ENCODE data around the gene PLEKHA4.
"Not testable (repeated sequence)": the region's sequence is repeated elsewhere in the genome, so short reads cannot be mapped to it uniquely, and the experiment has no call there.

Gene PLEKHA4

DNA sequence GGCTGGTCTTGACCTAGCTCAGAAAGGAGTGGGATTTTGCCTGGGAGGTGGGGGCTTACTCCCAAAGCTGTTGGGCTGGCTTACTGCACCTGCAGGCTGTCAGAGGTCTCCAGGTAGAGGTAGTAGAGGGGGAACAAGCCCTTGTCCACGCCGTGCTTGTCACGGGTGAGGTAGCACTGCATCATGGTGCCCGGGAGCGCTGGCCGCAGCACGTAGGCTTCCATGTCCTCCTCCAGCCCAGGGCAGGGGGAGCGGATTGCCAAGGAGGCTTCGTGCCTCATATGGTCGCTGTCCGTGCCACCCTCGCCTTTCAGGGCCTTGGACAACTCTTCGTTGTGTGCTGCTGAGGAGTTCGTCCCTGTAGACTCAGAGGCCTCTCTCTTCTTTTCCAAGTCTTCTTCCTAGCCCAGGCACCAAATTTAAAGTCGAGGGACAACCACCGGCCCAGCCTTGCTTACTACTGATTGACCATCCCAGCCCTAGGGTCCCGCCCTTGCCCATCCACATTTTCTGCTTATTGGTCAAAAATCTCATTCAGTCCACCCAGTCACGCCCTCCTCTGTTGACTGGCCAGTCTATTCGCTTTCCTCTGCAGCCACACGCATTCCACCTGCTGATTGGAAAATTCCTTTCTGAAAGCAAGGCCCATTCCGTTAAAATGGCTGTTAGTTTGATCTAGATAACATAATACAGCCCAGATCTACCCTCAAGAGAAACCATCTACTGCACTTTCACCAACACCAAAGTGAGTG is 19.6 kb upstream of the PLEKHA4 start:
- no peak for DNase-seq (ENCODE audit: low read depth in 2 of 2, low spot score in 1 of 2)

DNA sequence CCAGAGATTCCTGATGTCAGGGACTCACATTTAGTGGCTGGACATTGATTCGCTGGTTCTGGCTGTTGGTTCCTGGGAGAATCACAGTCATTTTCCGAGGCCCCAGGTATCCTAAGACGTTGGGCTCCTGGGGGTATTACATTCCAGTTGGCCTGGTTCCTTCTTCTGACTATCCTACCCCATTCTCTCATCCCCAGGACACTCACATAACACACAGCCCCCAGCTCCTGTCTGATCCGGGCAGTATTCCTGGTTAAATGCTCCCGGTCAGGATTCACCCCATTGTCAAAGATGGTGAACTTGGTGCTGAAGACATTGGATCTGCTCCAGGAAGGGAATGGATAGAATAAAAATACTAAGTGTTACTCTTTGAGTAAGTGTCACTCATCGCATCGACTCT is 15.3 kb upstream of the PLEKHA4 start:
- DNase-seq (ENCODE audit: low read depth in 2 of 2, low spot score in 1 of 2): no peak

DNA sequence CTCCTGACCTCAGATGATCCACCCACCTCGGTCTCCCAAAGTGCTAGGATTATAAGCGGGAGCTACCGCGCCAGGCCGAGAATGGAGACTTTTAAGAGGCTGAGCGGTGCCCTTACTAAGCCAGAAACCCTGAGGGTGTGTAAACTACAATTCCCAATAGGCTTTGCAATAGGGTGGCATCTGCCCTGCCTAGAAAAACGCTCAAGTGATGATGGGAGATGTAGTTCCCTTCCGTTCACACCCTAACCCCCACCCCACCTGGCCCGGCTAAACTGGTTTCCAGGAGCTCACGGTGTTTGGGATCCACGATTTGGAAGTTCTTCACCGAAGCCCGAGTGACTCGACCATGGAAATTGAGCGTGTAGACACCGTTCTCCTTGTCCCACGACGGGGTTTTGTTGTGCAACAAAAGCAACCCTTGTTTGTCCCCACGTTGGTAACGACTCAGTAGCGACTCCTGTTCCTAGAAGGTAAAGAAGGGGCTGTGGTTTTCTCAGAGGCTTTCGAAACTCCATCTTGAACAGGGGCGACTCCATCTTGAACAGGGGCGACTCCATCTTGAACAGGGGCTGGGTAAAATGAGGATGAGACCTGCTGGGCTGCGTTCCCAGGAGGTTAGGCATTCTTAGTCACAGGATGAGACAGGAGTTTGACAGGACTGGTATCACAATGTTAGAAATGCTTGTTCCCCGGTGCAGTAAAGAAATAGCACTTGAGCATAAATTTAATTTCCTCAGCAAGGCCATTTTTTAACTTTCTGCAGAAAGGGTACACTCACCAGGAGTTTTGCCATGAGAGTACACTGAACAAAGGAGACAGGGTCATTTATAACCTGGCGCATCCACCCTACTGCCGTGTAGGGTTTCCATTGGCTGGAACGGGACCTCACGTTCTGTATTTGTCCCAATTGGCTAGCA is 13.6 kb upstream of the PLEKHA4 start:
- no peak for DNase-seq (ENCODE audit: low read depth in 2 of 2, low spot score in 1 of 2)

DNA sequence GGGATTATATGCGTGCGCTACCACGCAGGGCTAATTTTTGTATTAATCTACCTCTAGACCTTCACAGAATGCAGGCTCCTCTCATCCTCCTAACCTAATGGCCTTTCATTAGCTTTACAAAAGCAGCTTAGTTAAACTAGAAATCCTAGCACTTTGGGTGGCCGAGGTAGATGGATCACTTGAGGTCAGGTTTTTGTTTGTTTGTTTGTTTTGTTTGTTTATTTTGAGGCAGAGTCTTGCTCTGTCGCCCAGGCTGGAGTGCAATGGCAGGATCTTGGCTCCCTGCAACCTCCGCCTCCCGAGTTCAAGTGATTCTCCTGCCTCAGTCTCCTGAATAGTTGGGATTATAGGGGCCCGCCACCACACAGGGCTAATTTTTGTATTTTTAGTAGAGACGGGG is 11.3 kb upstream of the PLEKHA4 start:
- not testable (repeated sequence) for DNase-seq (ENCODE audit: low read depth in 2 of 2, low spot score in 1 of 2)

DNA sequence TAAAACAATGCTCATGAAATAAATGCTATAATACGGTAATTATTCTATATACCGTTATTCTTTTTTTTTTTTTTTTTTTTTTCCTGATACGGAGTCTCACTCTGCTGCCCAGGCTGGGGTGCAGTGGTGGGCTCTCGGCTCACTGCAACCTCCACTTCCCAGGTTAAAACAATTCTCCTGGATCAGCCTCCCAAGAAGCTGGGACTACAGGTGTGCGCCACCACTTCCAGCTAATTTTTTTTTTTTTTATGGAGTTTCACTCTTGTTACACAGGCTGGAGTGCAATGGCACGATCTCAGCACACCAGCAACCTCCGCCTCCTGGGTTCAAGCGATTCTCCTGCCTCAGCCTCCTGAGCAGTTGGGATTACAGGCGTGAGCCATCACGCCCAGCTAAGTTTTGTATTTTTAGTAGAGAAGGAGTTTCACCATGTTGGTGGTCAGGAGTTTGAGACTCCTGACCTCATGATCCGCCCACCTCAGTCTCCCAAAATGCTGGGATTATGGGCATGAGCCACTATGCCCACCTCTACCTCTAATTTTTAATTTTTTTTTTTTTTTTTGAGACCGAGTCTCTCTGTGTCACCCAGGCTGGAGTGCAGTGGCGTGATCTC is 10.7 kb upstream of the PLEKHA4 start:
- DNase-seq (ENCODE audit: low read depth in 2 of 2, low spot score in 1 of 2): no peak

DNA sequence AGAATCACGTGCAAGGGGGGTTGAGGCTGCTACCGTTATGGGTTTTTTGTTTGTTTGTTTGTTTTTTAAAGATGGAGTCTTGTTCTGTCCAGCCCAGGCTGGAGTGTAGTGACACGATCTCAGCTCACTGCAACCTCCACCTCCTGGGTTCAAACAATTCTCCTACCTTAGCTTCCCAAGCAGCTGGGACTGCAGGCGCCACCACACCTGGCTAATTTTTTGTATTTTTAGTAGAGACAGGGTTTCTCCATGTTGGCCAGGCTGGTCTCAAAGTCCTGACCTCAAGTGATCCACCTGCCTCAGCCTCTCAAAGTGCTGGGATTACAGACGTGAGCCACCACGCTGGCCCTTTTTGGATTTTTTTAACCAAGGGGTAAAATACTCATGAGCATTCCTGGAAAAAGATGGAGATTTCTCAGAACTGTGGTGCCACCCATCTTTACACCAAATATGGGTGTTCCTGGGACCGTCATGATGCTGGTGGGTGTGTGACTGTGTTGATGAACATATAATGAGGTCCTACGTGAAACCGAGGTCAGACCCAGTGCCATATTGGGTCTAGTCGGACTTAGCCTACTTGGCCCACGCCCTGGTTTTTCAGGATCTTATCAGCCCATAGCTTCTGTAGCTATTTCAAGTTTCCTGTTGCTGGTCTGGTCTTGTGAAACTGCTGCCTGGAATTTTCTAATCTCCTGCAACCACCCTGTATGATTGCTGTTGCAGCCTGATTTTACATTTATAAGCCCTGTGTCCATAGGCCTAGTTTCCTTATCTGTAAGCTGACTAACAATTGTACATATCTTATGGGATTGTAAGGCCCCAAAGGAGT is 10.0 kb upstream of the PLEKHA4 start:
- no peak for DNase-seq (ENCODE audit: low read depth in 2 of 2, low spot score in 1 of 2)

DNA sequence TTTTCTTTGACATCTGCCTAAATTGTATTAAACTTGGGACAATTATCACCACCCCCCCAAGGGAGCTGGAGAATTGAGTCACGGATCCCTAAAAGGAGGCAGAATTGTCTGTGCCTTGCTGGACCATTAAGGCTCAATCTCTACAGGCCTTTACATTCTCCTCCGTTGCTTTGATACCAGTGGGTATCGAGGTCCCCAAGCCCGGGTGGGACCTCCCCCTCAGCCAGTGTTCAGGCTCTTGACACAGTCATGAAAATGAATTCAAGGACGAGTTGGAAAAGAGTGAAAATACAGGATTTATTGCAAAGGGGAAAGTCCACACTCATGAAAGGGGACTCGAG is 9.4 kb upstream of the PLEKHA4 start:
- DNase-seq (ENCODE audit: low read depth in 2 of 2, low spot score in 1 of 2): no peak

DNA sequence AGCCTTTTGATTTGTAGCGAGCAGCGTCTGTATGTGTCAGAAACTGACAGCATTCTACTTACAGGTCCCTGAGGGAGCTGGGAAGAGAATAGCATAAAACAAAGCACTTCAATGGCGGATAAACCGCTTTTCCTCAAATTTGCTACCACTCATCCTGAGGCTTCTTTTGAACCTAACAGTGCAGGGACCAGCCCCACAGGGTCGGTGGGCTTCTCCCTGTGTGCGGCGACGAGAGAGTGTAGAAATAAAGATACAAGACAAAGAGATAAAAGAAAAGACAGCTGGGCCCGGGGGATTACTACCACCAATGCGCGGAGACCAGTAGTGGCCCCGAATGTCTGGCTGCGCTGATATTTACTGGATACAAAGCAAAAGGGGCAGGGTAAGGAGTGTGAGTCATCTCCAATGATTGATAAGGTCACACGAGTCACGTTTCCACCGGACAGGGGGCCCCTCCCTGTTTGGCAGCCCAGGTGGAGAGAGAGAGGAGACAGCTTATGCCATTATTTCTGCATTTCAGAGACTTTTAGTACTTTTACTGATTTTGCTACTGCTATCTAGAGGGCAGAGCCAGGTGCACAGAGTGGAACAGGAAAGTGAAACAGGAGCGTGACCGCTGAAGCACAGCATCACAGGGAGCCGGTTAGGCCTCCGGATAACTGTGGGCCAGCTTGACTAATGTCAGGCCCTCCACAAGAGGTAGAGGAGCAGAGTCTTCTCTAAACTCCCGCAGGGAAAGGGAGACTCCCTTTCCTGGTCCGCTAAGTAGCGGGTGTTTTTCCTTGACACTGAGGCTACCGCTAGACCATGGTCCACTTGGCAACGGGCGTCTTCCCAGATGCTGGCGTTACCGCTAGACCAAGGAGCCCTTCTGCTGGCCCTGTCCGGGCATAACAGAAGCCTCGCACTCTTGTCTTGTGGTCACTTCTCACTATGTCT is 7.9 kb upstream of the PLEKHA4 start:
- DNase-seq (ENCODE audit: low read depth in 2 of 2, low spot score in 1 of 2): not testable (repeated sequence)

DNA sequence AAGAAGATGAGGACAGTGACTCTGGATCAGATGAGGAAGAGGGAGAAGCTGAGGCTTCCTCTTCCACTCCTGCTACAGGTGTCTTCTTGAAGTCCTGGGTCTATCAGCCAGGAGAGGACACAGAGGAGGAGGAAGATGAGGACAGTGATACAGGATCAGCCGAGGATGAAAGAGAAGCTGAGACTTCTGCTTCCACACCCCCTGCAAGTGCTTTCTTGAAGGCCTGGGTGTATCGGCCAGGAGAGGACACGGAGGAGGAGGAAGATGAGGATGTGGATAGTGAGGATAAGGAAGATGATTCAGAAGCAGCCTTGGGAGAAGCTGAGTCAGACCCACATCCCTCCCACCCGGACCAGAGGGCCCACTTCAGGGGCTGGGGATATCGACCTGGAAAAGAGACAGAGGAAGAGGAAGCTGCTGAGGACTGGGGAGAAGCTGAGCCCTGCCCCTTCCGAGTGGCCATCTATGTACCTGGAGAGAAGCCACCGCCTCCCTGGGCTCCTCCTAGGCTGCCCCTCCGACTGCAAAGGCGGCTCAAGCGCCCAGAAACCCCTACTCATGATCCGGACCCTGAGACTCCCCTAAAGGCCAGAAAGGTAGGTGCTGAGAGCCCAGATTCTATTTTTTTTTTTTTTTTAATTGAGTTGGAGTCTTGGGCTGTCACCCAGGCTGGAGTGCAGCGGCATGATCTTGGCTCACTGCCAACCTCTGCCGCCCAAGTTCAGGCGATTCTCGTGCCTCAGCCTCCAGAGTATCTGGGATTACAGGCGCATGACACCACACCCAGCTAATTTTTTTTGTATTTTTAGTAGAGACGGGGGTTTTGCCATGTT is 6.1 kb upstream of the PLEKHA4 start:
- no peak for DNase-seq (ENCODE audit: low read depth in 2 of 2, low spot score in 1 of 2)

DNA sequence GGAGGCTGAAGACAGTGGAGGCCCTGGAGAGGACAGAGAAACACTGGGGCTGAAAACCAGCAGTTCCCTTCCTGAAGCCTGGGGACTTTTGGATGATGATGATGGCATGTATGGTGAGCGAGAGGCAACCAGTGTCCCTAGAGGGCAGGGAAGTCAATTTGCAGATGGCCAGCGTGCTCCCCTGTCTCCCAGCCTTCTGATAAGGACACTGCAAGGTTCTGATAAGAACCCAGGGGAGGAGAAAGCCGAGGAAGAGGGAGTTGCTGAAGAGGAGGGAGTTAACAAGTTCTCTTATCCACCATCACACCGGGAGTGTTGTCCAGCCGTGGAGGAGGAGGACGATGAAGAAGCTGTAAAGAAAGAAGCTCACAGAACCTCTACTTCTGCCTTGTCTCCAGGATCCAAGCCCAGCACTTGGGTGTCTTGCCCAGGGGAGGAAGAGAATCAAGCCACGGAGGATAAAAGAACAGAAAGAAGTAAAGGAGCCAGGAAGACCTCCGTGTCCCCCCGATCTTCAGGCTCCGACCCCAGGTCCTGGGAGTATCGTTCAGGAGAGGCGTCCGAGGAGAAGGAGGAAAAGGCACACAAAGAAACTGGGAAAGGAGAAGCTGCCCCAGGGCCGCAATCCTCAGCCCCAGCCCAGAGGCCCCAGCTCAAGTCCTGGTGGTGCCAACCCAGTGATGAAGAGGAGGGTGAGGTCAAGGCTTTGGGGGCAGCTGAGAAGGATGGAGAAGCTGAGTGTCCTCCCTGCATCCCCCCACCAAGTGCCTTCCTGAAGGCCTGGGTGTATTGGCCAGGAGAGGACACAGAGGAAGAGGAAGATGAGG is 5.3 kb upstream of the PLEKHA4 start:
- no peak for DNase-seq (ENCODE audit: low read depth in 2 of 2, low spot score in 1 of 2)

DNA sequence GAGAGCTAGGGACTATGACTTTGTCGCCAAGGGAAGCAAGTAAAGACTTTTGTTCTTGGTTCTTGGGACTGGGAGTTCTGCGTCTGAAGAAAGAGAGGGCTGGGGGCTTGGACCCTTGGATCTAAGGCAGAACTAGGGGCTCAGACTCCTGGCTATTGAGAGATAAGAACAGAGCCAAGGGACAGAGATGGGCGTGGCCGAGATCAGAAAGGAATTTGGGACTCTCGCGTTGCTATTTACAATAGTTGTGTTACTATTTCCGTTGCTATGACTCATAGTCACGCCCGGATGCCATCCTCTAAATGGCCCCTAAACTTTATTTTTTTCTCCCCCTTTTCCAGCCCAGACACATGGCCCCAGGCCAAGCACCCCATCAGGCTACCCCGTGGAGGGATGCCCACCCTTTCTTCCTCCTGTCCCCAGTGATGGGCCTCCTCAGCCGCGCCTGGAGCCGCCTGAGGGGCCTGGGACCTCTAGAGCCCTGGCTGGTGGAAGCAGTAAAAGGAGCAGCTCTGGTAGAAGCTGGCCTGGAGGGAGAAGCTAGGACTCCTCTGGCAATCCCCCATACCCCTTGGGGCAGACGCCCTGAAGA is 4.6 kb upstream of the PLEKHA4 start:
- peak in 1 of 2 donors; percentile 46 for DNase-seq (ENCODE audit: low read depth in 2 of 2, low spot score in 1 of 2)

DNA sequence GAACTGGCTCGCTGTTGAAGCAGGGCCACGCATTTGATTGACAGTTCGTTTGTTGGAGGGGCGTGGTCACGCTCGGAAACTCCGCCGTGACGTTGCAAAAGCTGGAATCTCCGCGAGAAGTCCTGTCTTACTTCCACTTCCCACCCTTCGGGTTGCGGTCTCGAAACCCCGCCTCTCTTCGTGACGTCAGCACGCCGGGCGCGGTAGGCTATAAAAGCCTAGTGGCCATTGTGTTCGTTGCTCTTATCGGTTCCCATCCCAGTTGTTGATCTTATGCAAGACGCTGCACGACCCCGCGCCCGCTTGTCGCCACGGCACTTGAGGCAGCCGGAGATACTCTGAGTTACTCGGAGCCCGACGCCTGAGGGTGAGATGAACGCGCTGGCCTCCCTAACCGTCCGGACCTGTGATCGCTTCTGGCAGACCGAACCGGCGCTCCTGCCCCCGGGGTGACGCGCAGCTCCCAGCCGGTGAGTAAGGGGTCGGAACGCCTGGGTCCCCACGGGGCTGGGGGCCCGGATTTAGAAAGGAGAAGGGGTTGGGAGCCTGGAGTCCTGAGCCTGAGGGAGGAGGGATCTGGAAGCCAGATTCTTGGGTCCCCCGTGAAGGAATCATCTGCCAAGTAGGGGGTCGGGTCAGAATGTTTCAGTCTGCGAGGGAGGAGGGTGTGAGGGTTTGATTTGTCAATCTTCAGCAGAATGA is 3.9 kb upstream of the PLEKHA4 start, which contains the start of gene PPP1R15A:
PPP1R15A (plus strand) TSS at position 240 of the 702 bp plus-strand sequence. CDS start 813 bp downstream, outside the sequence.
- peak; percentile 98 for DNase-seq (ENCODE audit: low read depth in 2 of 2, low spot score in 1 of 2)

DNA sequence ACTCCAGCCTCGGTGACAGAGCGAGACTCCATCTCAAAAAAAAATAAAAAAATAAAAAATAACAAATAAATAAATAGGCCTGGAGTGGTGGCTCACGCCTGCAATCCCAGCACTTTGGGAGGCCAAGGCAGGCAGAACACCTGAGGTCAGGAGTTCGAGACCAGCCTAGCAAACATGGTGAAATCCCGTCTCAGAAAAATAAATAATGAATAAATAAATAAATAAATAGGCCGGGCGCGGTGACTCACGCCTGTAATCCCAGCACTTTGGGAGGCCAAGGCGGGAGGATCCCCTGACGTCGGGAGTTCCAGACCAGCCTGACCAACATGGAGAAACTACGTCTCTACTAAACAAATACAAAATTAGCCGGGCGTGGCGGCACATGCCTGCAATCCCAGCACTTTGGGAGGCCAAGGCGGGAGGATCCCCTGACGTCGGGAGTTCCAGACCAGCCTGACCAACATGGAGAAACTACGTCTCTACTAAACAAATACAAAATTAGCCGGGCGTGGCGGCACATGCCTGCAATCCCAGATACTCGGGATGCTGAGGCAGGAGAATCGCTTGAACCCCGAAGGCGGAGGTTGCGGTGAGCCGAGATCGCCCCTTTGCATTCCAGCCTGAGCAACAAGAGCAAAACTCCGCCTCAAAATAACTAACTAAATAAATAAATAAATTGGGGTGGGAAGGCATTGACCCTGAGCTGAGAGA is 3.2 kb upstream of the PLEKHA4 start:
- DNase-seq (ENCODE audit: low read depth in 2 of 2, low spot score in 1 of 2): not testable (repeated sequence)

DNA sequence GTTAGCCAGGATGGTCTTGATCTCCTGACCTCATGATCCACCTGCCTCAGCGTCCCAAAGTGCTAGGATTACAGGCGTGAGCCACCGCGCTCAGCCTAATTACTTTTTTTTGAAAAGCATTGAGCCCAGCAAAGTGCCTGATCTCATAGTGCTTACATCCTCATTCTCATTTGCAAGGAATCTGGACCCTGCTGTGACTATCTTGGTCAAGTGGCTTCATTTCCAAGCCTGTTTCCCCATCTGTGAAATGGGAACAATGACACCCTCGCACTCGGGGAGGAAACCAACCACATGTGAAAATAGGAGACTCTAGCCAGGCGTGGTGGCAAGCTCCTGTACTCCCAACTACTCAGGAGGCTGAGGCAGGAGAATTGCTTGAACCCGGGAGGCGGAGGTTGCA is 1.6 kb upstream of the PLEKHA4 start:
- DNase-seq (ENCODE audit: low read depth in 2 of 2, low spot score in 1 of 2): no peak

DNA sequence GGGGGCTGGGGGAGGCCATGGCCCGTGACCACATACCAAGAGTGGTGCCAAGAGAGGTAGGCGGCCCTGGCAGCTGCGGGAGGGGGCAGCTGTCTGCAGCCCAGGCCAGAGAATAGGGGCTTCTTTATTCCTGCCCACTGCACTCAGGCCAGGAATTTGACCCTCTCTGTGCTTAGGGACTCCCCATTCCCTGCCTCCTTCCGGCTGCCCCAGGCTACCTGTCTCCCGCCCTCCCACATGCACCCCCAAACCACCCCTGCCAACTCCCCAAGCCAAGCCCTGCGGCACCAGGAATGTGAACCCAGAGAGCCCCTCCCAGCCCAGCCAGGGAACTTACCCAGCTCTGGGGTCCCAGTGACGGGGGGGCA is 687 bp downstream of the PLEKHA4 start:
- DNase-seq (ENCODE audit: low read depth in 2 of 2, low spot score in 1 of 2): no peak

DNA sequence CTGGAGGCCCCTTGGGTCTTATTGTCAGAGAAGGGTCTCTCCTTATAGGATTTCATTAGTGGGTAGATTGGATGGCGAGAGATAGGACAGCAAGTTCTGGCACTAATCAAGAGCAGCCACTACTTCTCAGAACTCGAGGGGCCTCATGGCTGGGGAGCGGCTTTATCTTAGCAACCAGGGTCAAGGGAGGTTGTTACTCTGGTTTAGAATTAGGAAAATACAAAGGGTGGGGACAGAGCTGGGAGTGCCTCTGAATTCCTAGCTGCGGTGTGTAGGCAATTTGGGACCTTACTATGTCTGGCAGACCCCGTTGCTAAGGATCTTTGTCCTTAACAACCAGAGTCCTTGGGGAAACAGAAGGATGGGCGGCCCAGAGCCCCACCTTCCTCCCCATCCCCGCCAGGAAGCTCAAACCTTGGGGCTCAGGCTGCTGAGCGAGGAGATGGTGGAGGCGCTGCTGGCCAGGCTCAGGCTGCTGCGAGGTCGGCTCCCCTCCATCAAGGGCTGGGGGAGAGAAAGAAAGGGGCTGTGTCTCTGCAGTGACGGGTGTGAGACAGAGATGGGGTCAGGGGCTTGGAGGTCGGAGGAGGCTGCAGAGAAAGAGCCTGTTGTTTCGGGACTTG is 1.2 kb downstream of the PLEKHA4 start:
- no peak for DNase-seq (ENCODE audit: low read depth in 2 of 2, low spot score in 1 of 2)
